ENCODE results near the gene SLC47A2.

The SLC47A2 gene

GRCh38 chr17:19652595-19652994, 63.8 kb downstream of the SLC47A2 start:
- no peak for DNase-seq (ENCODE audit: low spot score)
- no peak for TF ChIP-seq CTCF (IDR thresholded peaks at IDR 0.05; ENCODE audit: borderline replicate concordance, control extremely low read depth, extremely low read depth, insufficient read depth, missing control alignments)
- in situ Hi-C loops (cut with MboI; ENCODE audit: low sequenced_read_pairs, unreplicated experiment) = no loop called here

DNA sequence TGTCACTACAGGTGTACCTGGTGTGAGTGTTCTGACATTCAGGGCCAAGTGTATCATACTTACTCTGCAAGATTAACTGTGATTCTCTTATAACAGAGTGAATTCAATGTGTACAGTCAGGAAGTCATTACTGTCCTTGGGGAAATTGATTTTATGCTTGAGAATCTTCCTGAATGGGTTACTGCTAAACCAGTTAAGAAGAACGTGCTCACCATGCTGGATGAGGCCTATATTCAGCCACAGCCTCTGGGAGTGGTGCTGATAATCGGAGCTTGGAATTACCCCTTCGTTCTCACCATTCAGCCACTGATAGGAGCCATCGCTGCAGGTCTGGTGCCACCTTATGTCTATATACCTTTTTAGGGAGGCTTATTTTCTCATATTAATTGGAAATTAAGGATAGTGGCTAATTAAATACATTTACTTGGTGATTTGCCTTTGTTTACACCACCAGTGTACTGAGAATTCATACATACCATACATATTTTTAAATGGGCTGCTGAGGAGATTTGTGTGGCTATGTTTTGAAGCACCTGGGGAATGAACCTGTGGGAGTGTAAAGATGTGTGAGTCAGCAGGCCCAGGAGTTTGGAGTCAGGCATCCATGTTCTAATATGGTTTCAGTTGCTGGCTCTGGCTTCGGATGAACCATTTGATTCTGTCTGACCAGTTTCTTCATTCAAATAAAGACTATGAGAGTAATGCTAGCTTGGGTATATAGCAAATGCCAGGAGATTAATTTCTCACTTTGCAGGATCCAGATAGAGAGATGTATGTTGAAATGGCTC, 64.7 kb downstream of the SLC47A2 start:
- in situ Hi-C loops (cut with MboI; ENCODE audit: low sequenced_read_pairs, unreplicated experiment) = no loop called here
- TF ChIP-seq CTCF (IDR thresholded peaks at IDR 0.05; ENCODE audit: borderline replicate concordance, control extremely low read depth, extremely low read depth, insufficient read depth, missing control alignments) = no peak
- DNase-seq (ENCODE audit: low spot score) = no peak

DNA sequence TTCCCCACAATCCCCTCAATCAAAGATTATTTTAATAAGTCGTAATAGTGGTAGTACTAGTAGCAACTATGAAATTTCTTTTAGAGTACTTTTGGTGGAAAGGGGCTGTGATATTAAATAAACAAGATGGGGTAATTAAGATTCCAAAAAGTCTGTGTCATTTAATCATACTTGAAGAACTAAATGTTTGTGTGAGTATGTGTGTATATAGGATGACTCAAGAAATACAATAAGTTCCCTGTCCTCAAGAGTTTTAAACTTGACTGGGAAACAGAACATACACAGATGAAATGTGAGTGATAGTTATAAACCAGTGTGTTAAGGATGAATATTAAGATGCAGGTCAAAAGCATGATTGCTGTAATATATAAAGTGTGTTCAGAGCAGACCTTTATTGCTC, 65.6 kb downstream of the SLC47A2 start:
- DNase-seq (ENCODE audit: low spot score) = no peak
- in situ Hi-C loops (cut with MboI; ENCODE audit: low sequenced_read_pairs, unreplicated experiment) = no loop called here
- TF ChIP-seq CTCF (IDR thresholded peaks at IDR 0.05; ENCODE audit: borderline replicate concordance, control extremely low read depth, extremely low read depth, insufficient read depth, missing control alignments) = no peak

DNA sequence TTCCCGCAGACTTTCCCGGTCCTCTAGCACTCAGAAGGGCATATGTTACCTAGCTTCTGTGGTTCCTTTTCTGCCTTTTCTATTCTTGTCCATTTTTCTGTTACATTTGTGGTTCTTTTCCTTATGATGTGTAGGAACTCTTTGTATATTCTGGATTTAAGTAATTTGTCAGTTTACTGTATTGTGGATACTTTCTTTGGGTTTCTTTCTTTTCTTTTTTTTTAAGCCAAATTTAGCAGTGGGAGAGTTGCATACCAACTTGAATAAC, 67.2 kb downstream of the SLC47A2 start:
- TF ChIP-seq CTCF (IDR thresholded peaks at IDR 0.05; ENCODE audit: borderline replicate concordance, control extremely low read depth, extremely low read depth, insufficient read depth, missing control alignments) = no peak
- DNase-seq (ENCODE audit: low spot score) = no peak
- in situ Hi-C loops (cut with MboI; ENCODE audit: low sequenced_read_pairs, unreplicated experiment) = no loop called here

GRCh38 chr17:19648475-19649273, 67.7 kb downstream of the SLC47A2 start, which contains the start of gene ALDH3A2:
Gene ALDH3A2, plus strand, starts transcription at chr17:19648751. Its CDS starts 221 bp downstream, at chr17:19648972.
- TF ChIP-seq CTCF (IDR thresholded peaks at IDR 0.05; ENCODE audit: borderline replicate concordance, control extremely low read depth, extremely low read depth, insufficient read depth, missing control alignments) = no peak
- in situ Hi-C loops (cut with MboI; ENCODE audit: low sequenced_read_pairs, unreplicated experiment) = no loop called here
- DNase-seq (ENCODE audit: low spot score) = peak; percentile 99

DNA sequence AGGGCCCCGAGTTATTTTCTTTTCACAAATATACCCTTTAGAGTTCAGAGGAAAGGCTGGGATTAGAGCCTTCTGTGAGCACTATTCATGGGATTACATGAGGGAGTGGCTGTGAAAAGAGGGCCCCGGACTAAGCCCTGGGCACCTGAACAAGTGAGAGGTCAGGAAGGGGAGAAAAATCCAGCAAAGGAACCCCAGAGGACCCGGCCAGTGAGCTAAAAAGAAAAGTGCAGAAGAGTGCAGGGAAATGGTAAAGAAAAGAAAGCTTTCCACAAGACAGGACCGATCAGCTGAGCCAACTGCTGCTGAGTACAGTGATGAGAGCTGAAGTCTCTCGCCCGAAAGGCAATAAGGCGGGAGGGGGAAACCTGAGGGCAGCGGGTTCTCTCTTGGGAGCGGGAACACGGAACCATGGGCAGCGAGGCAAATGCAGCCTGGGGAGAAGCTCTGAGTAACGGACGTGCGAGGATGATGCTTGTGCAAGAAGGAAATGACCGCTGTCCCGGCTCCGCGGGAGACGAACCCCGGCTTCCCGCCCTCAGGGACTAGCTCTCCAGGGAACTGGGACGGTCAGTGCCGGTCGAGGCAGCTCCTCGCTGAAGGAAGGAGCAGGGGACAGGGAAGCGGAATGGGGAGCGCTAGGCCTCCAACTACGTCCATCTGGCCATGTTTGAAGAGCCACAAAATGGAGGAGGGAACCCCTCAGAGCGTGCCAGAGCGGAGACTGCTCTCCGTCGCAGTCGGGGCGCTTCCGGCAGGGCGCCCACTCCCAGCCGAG, 68.5 kb downstream of the SLC47A2 start:
- DNase-seq (ENCODE audit: low spot score) = no peak
- TF ChIP-seq CTCF (IDR thresholded peaks at IDR 0.05; ENCODE audit: borderline replicate concordance, control extremely low read depth, extremely low read depth, insufficient read depth, missing control alignments) = no peak
- in situ Hi-C loops (cut with MboI; ENCODE audit: low sequenced_read_pairs, unreplicated experiment) = no loop called here

All from GM13976 (cell line).